GM15510 (cell line): ENCODE results near the gene VPS18.

Experiments used
- POLR2A ChIP-seq: IDR thresholded peaks from 3 replicates; pipeline ENCODE4 v1.6.1; 2011; ENCODE audit warnings: borderline replicate concordance; ENCODE audit not compliant: insufficient read length; ENCODE audit errors: extremely low read depth

VPS18 gene

DNA sequence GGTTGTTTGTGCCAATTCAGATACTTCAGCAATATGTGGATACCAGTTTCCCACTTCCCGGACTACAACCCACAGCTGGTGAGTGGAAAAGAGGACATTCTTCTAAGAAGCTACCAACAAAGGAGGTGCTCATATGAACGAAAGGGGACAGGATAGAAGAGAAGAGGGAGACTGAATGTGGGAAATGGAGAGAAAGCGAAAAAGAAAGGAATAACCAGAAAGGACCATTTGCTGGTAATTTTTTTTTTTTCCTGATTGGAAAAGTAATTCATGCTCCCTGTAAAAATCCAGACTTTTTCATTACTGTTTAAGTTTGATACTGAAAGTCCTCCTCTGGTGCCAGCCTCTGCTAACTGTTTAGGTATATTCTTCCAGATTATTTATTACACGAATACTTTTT, 57.5 kb downstream of the VPS18 start:
- TF ChIP-seq POLR2A: no peak

DNA sequence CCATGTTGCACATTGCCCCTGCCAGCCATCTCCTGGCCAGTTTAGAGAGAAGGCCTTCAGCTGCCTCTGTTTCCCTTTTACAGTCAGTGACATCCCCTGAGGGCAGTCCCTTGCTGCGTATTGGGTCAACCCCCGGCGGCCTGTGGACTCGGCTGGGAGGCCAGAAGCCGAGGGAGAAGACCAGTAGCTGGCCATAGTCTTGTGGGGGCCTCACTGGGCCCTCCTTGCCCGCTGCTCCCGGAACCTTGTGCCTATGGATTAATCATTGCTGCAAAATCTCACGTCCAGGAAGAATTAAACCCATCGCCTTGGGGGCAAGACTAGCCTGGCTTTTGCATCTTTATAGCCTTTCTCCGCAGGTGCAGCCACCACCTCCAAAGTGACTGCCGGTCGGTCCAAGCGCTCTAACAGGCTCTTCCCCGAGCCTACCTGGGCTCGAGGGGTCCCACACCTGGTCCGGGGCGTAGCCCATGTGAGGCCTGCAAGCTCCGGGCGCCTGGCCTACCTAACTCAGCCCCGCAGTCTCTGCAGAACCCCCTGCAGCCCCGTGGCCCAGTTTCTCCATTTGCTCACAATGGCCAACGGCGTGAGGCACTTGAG, 58.2 kb downstream of the VPS18 start:
- no peak for TF ChIP-seq POLR2A

DNA sequence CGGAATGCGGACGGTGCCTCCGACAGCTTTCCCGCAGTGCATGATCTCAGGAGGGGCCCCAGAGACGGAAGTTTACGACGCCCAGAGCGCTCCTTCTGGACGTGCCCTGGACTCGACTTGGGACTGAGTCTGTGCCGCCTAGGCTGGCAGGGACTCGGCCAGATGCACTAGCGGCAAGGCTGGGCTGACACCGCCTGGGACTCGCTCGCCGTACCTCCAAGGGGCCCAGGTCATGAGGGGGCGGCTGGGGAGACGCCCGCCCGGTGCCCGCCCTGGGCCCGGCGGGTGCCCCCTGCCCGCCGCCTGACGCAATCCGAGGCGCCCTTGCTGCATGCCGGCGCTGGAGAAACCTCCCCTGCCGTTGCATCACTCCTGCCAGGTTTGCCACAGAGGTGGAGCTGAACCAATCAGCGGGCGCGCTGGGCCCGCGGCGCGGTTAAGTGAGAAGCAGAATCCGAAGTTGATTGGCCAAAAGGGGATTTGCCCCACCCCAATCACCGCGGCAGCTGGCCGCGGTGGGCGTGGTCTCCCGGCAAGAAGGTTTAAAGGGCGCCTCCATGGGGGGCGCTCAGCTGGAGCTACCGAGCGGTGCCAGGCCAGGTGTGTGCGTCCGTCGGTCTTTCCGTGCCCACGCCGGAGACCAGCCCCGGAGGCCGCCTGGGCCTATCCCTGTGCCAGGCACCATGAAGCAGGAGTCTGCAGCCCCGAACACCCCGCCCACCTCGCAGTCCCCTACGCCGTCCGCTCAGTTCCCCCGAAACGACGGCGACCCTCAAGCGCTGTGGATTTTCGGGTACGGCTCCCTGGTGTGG, 58.9 kb downstream of the VPS18 start, which contains the start of gene CHAC1:
CHAC1 (plus strand) TSS at position 571 of the 812 bp plus-strand sequence; CDS start at position 684, 113 bp downstream.
- TF ChIP-seq POLR2A: peak; percentile 95
